Left forelimb (tissue), 1 donor: ENCODE measurements around the gene OMG.
"Not testable (repeated sequence)": the region's sequence is repeated elsewhere in the genome, so short reads cannot be mapped to it uniquely, and the experiment has no call there.

Source experiments
- DNase-seq: peaks from one replicate; pipeline ENCODE4 v3.0.0-alpha.2; 2018; ENCODE audit warnings: low spot score

The OMG gene

DNA sequence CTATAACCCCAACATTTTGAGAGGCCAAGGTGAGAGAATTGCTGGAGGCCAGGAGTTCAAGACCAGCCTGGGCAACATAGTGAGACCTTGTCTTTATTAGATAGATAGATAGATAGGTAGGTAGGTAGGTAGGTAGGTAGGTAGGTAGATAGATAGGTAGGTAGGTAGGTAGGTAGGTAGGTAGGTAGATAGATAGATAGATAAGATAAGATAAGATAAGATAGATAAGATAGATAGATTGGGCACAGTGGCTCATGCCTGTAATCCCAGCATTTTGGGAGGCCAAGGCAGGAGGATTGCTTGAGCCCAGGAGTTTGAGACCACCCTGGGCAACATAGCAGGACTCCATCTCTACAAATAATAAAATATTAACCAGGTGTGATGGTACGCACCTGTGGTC is 34.1 kb downstream of the OMG start:
- DNase-seq = not testable (repeated sequence)

DNA sequence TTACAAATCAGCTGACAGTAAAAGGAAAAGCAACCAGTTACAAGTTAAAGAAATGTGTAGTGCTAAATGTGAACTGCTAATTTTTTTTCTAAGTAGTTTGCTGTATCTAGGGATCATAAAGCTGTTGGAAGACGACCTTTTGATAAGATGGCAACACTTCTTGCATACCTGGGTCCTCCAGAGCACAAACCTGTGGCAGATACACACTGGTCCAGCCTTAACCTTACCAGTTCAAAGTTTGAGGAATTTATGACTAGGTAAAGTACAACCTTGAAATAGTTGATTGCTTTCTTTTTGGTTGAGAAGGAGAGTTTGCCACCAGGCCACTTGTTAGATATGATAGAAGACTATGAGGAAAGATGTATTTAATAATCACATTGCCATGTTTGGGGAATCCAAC is 35.4 kb downstream of the OMG start:
- no peak for DNase-seq

DNA sequence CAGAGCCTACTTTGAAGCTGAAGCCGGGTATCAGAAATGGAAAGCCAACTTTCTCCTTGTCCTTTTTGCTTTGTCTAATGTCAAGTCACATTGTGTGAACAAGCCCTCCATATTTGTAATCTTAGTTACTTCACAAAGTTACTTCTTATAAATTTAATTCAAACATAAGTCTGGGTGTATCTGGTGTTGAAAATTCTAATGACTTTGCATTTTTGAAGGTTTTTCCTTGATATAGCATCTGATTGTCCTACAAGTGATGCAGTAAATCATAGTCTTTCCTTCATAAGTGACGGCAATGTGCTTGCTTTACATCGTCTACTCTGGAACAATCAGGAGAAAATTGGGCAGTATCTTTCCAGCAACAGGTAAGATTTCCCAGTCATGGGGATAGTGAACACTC is 36.9 kb downstream of the OMG start:
- no peak for DNase-seq

DNA sequence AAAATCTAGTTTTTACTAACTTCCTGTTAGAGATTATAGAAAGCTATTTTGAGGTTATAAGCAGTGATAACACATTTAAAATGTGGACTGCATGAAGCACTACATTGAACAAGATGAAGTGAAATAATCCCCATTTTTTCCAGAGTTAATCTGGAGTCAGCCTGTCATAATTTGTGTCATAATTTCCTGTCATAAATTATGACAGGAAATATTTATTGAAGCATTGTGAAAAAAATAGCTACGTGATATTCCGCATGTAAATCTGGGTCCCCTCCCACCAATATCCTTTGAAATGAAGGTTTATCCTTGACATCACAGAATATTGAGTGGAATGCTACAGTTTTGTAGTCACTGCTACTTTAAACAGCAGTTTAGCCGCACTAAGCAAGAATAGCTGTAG is 40.1 kb downstream of the OMG start:
- DNase-seq = no peak

DNA sequence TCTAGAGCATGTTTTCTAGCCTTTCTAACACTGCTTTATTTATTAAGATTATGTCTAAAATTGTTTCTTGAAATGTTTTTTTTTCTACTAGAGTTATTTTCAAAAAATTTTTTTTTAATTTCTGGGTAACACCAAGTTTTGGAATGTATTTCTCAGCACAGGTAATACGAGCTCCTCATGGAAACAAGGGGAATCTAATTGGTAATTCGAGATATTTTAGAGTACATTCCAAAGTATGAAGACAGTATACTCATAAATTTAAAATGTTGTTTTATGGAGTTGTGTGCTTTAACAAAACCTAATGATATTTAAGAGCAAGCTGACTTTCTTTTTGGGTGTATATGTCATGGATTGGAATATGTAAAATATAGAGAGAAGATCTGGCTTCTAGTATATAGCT is 42.4 kb downstream of the OMG start:
- no peak for DNase-seq

DNA sequence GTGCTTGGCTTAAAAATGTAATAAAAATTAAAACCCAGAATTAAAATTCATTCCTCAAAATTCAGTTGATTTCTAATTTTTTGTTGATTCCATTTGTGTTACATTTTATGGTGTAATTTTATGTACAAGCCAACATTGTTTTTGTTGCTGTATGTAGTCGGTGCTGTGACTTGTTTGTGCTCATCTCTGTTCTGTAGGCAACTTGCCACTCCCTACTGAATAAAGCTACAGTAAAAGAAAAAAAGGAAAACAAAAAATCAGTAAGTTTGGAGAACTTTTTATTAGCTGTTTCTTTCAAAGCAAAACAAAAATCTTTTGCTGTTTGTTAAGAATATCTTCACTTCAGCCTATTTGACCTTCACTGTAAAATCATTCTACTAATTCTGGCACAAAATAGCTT is 44.3 kb downstream of the OMG start:
- DNase-seq = no peak

DNA sequence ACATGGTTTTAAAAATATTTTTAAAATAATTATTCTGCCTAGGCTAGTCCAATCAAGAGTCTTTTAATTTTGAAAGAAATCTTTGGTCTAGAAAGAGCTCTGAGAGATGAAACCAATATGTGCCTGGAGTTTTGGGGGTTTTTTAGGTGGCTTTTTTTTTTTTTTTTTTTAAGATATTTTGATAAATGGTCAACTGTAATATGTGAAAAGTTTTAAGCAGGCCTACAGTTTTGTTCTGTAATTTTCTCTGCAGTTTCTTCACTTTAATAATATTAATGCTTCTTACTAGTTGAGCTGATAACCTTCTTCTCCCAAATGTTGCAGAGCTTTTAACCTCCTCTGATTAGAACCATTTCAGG is 45.1 kb downstream of the OMG start:
- no peak for DNase-seq

DNA sequence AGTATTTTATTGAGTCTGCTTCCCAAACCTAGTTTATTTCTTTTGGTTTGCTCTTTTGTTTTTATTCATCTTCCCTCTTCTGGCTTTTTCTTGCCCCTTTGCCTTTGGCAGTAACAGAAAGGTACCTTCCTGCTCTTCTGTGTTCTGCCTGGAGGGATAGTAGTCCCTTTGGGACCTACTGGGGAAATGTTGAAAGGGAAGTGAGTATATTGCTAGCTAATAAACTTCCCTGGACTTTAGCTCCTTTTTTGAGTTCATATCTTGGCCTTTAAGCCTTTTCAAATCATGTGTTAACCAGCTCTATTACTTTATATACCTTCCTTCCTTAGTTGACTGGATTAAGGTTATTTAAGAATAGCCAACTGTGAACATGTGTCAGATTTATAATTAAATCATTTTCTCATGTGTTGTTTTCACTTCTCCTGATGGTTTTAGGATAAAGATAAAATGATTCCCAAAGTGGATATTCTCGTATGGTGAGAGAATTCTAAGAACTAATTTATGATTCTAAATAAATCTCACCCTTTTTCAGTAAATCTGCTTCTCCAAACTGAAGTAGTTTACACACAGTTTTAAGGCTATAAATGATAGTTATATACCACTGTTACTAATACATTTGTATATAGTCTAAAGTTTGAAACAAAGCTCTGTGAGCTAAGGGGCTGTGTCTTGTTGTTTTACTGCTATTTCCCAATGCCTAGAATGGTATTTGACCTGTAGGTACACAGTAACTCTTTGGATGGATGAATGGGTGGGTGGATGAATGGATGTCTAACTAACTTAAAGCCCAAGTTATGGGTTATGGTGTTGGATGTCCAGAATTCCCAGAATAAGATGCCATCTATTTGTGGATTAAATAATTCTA is 45.7 kb downstream of the OMG start:
- no peak for DNase-seq

DNA sequence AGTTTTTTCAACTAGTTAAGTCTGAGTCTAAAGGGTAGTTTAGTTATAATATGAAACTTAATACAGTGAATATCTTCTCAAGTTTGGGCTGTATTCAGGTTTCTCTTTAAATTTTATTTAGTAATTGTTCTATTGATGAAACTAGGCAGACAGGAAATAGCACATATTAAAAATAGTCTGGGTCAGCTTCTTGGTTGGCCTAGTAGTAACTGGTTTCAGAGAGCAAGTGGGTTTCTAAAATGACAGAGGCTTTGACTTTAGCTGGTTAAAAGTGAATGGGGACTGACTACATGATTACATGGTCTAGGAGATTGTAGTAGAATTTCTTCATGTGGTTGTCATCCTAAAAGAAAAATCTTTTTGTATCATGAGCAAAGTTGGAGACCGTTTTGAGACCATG is 46.8 kb downstream of the OMG start:
- no peak for DNase-seq

DNA sequence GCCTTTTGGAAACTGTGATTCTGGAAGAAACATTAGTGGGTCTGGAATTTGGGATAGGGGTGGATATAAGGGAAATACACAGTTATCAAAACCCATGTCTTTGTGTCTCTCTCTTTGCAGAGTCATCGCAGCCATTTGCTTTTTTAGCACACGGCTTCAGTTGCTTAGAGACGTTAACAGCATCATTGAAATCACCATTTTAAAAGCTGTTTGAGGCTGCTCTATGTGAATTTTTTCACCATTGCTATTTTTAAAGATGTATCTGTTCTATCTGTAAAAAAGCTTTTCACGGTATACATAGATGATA is 47.3 kb downstream of the OMG start:
- DNase-seq = no peak

DNA sequence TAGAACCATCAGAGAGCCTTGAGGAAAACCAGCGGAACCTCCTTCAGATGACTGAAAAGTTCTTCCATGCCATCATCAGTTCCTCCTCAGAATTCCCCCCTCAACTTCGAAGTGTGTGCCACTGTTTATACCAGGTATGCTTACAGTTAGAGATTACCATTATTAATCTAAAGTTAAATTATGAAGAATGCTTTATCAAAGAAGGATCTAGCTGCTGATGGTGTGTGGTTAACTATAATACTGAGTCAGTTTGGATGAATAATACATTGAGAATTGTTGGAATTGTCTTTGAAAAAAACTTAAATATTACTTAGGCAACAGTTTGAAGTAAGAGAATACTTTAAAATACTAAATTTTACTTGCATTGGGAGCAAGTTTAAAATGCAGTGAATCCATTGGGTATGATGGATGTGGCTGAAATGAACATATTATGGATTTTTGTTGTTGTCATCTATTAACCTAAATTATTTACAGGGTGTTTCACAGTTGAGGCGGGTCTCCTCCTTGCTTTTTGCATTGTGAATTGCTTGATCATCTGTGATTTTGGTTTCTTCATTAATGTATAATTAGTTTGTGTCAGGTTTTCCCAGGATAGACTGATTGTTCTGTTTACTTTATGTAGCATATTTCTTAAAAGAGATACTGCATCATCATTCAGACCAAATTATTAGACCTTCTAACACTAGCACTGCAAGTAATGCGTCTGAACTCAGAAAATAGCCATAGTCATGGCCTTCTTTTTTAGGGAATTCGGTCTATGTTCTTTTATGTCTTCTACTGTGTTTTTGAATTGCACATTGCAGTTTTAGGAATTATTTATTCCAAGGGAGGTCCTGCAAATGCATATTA is 47.8 kb downstream of the OMG start:
- DNase-seq = no peak
